D721Med (cell line): ENCODE results near the gene FAM227B.
"Not testable (repeated sequence)": the region's sequence is repeated elsewhere in the genome, so short reads cannot be mapped to it uniquely, and the experiment has no call there.

ENCODE experiments used
- DNase-seq: peaks from one replicate; pipeline ENCODE4 v3.0.0; 2011; ENCODE audit warnings: low spot score; ENCODE audit not compliant: insufficient read length
- FAIRE-seq: peaks from 2 replicates; lab custom pipeline; 2011; peaks lifted over from hg19 to GRCh38; lab: Jason Lieb, UNC
- TF ChIP-seq, protein P1 (sequence below): IDR thresholded peaks from 2 replicates; pipeline ENCODE4 v1.5.1; 2012; ENCODE audit warnings: mild to moderate bottlenecking, control low read depth; ENCODE audit not compliant: insufficient read depth; ENCODE audit errors: missing control alignments

Gene FAM227B

DNA sequence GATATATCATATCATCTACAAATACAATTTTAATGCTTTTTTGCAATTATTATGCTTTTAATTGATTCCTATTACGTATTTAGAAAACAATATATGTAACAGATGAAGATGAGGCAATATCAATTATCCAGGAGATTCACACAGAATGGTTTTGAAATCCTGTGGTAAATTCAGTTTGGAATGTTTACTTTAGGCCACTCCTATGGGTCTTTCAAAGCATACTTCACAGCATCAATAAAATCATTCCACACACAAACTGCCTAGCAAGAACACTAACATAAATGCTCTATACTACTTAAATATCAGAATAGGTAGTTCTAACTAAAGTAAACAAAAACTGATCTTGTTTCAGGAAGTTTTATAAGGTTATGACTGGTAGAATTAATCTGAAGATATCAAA is 90.5 kb downstream of the FAM227B start:
- no peak for DNase-seq
- FAIRE-seq: no peak
- TF ChIP-seq, protein P1, sequence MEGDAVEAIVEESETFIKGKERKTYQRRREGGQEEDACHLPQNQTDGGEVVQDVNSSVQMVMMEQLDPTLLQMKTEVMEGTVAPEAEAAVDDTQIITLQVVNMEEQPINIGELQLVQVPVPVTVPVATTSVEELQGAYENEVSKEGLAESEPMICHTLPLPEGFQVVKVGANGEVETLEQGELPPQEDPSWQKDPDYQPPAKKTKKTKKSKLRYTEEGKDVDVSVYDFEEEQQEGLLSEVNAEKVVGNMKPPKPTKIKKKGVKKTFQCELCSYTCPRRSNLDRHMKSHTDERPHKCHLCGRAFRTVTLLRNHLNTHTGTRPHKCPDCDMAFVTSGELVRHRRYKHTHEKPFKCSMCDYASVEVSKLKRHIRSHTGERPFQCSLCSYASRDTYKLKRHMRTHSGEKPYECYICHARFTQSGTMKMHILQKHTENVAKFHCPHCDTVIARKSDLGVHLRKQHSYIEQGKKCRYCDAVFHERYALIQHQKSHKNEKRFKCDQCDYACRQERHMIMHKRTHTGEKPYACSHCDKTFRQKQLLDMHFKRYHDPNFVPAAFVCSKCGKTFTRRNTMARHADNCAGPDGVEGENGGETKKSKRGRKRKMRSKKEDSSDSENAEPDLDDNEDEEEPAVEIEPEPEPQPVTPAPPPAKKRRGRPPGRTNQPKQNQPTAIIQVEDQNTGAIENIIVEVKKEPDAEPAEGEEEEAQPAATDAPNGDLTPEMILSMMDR: no peak

DNA sequence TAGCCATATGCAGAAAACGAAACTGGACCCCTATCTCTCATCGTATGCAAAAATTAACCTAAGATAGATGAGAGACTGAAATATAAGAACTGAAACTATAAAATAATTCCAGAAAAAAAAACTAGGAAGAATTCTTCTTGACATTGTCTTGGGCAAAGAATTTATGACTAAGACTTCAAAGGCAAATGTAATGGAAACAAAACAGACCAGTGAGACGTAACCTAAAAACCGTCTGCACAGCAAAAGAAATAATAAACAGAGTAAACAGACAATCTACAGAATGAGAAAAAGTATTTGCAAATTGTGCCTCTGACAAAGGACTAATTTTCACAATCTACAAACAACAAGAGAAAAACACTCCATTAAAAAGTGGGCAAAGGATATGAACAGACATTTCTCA is 92.3 kb downstream of the FAM227B start:
- FAIRE-seq (no peak), DNase-seq (no peak)
- TF ChIP-seq, protein P1: no peak

DNA sequence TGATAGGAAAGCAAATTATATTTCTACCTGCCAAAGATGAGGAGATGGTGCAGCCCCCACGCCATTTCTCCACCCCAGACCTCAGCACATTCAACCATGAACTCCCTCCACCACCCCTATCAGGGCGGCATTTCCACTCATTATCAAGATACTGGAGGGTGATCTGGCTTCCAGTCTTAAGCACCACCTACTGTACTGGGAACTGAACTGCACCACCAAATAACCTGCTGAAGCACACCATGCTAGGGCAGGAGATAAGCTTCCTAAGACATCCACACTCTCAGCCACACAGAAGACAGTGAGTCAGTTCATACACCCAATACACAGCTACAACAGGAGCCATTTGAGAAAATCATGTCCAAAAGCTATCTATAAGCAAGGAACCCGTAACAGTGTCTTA is 98.8 kb downstream of the FAM227B start:
- TF ChIP-seq, protein P1: no peak
- DNase-seq (no peak), FAIRE-seq (no peak)

DNA sequence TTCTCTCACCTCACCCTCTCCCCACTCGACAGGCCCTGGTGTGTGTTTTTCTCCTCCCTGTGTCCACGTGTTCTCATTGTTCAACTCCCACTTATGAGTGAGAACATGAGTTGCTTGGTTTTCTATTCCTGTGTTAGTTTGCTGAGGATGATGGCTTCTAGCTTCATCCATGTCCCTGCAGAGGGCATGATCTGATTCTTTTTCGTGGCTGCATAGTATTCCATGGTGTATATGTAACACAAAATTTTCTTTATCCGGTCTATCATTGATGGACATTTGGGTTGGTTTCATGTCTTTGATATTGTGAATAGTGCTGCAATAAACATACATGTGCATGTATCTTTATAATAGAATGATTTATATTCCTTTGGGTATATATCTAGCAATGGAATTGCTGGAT is 107.9 kb downstream of the FAM227B start:
- DNase-seq, FAIRE-seq: not testable (repeated sequence)

DNA sequence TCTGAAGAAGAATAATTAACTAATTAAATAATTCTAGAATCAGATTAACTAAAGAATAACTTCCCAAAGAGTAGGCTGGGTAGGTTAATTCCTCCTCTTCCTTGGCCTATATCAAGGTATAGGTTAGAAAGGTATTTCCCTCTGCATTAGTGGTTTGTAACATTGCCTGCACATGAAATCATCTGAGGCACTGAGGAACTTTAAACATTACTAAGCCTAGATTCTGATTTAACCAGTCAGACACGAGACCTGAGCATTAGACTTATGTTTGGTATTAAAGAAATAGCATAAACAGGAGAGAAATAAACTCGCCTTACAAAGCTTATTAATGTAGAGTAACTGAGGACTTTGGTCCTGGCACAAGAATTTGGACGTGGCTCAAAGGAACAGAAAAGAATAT is 113.4 kb downstream of the FAM227B start:
- FAIRE-seq (no peak), DNase-seq (no peak)
- TF ChIP-seq, protein P1: no peak

DNA sequence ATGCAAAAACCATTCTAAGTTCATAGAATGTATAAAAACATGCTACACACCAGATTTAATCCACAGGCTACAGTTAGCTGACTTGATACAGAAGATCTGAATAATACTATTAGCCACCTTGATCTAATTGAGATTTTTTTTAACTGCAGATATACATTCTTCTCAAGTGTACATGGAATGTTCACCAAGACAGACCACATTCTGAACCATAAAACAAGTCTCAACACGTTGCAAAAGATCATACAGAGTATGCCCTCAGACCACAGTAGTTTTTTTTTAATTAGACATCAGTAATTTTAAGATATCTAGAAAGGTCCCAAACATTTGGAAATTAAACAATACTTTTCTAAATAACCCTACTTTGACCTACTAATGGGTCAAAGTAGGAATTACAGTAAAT is 114.3 kb downstream of the FAM227B start:
- TF ChIP-seq, protein P1: no peak
- FAIRE-seq (no peak), DNase-seq (no peak)

DNA sequence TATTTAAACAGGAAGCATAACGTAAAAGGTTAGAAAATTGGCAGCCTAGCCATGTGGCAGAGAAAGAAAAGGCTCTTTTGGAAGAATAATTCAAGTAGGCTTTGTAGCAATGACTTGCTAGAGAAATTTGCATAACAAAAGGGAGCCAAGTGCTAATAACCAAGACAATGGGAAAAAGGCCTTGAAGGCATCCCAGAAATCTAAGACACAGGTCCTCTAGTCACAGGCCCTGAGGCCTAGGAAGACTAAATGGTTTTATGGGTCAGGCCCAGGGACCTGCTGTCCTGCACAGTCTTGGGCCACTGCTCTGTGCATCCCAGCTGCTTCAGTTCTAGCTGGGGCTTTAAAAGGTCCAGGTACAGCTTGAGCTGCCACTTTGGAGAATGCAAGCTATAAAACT is 119.0 kb downstream of the FAM227B start:
- no peak for FAIRE-seq
- DNase-seq: no peak
- TF ChIP-seq, protein P1: no peak
